Mesodermal cell (in vitro differentiated cells): ENCODE results near the gene STUB1.

ENCODE experiments used
- H3K27ac ChIP-seq: 2 replicates; pipeline ENCODE4 v1.7.0; 2013; ENCODE audit warnings: mild to moderate bottlenecking, low read depth, low read length, moderate library complexity; ENCODE audit not compliant: severe bottlenecking
- H3K36me3 ChIP-seq: 2 replicates; pipeline ENCODE4 v1.7.1; 2013; ENCODE audit warnings: mild to moderate bottlenecking, low read length, moderate library complexity; ENCODE audit not compliant: control insufficient read depth, insufficient read depth
- H3K4me1 ChIP-seq: one replicate; pipeline ENCODE4 v1.7.1; 2013; ENCODE audit warnings: mild to moderate bottlenecking, low read length; ENCODE audit not compliant: insufficient read depth, control insufficient read depth, poor library complexity, severe bottlenecking
- H3K4me3 ChIP-seq: 2 replicates; pipeline ENCODE4 v1.7.0; 2013; ENCODE audit warnings: low read length, control low read depth, mild to moderate bottlenecking; ENCODE audit not compliant: insufficient read depth, poor library complexity, severe bottlenecking; ENCODE audit errors: extremely low read depth
- H3K9me3 ChIP-seq: 2 replicates; pipeline ENCODE4 v1.7.1; 2013; ENCODE audit warnings: mild to moderate bottlenecking, low read length, moderate library complexity; ENCODE audit not compliant: control insufficient read depth
- WGBS, 2 experiments: methylation state at CpG; one replicate each; pipeline ENCODE4 v1.1.5; 2013; ENCODE audit warnings: missing lambda C conversion rate in 2 of 2; ENCODE audit not compliant: insufficient coverage in 2 of 2; 5-methylcytosine and 5-hydroxymethylcytosine counted together

The STUB1 gene

GRCh38 chr16:716768-717325, 36.6 kb downstream of the STUB1 start:
- H3K4me3 ChIP-seq, result no peak overlapping the region
- peaks cover 4% of the 10 kb centered on the region for H3K36me3 ChIP-seq
- no peaks in the 10 kb centered on the region for H3K9me3 ChIP-seq
- no peak overlapping the region for H3K27ac ChIP-seq
- peaks cover 16% of the 10 kb centered on the region for H3K4me1 ChIP-seq
- WGBS, 2 experiments, result 92% methylated on average over 17 to 29 of the region's 29 CpGs

GRCh38 chr16:717450-718245, 37.4 kb downstream of the STUB1 start:
- no peak overlapping the region for H3K4me3 ChIP-seq
- H3K36me3 ChIP-seq, result peaks cover 5% of the 10 kb centered on the region
- peaks cover 16% of the 10 kb centered on the region for H3K4me1 ChIP-seq
- H3K9me3 ChIP-seq, result no peaks in the 10 kb centered on the region
- H3K27ac ChIP-seq, result no peak overlapping the region
- WGBS, 2 experiments, result 78 to 83% methylated on average over 26 to 28 of the region's 32 CpGs

- Histone ChIP-seq H3K9me3 (no peaks in the 10 kb centered on the region), H3K36me3 (peaks cover 7% of the 10 kb centered on the region), H3K27ac (no peak overlapping the region), H3K4me3 (no peak overlapping the region), H3K4me1 (peaks cover 16% of the 10 kb centered on the region)
- WGBS, 2 experiments, result 86 to 92% methylated on average over 6 to 9 of the region's 9 CpGs
These were observed 38.2 kb downstream of the STUB1 start for GRCh38 chr16:718389-718788.

- Histone ChIP-seq H3K4me3 (no peak overlapping the region), H3K36me3 (peaks cover 7% of the 10 kb centered on the region), H3K27ac (no peak overlapping the region), H3K9me3 (no peaks in the 10 kb centered on the region), H3K4me1 (peaks cover 16% of the 10 kb centered on the region)
- 91% methylated on average over 3 to 5 of the region's 6 CpGs for WGBS, 2 experiments
These were observed 38.7 kb downstream of the STUB1 start for GRCh38 chr16:718922-719321.

GRCh38 chr16:719815-720446, 39.7 kb downstream of the STUB1 start:
- WGBS, 2 experiments, result 22 to 32% methylated on average over 6 to 12 of the region's 16 CpGs
- H3K4me3 ChIP-seq, result peak overlapping the region; percentile 67
- H3K36me3 ChIP-seq, result peaks cover 7% of the 10 kb centered on the region
- H3K27ac ChIP-seq, result peak overlapping the region; percentile 87
- peaks cover 16% of the 10 kb centered on the region for H3K4me1 ChIP-seq
- H3K9me3 ChIP-seq, result no peaks in the 10 kb centered on the region

- Histone ChIP-seq H3K4me1 (peaks cover 16% of the 10 kb centered on the region), H3K36me3 (peaks cover 7% of the 10 kb centered on the region)
- WGBS, 2 experiments, result 0% methylated on average over 34 to 37 of the region's 38 CpGs
These were observed 40.3 kb downstream of the STUB1 start for GRCh38 chr16:720447-720989.

GRCh38 chr16:720990-721764, 41.0 kb downstream of the STUB1 start, which contains the start of gene ANTKMT:
Gene ANTKMT, plus strand, starts transcription at chr16:721146. Its CDS starts 129 bp downstream, at chr16:721275.
- peak within 1 kb of the TSS; percentile 87 for H3K27ac ChIP-seq
- H3K36me3 ChIP-seq, result peaks cover 7% of the 10 kb centered on the region
- peak within 1 kb of the TSS; percentile 67 for H3K4me3 ChIP-seq
- no peaks in the 10 kb centered on the region for H3K9me3 ChIP-seq
- 11% methylated on average over 90 to 97 of the region's 106 CpGs for WGBS, 2 experiments
- H3K4me1 ChIP-seq, result peaks cover 14% of the 10 kb centered on the region

More at GRCh38 chr16:720447-720989, 40.3 kb downstream of the STUB1 start:
- Histone ChIP-seq H3K27ac (peak overlapping the region; percentile 87), H3K4me3 (peak overlapping the region; percentile 67), H3K9me3 (no peaks in the 10 kb centered on the region)

GRCh38 chr16:721765-722540, 41.7 kb downstream of the STUB1 start:
- Histone ChIP-seq H3K36me3 (peaks cover 7% of the 10 kb centered on the region), H3K9me3 (no peaks in the 10 kb centered on the region), H3K4me3 (peak overlapping the region; percentile 67), H3K27ac (no peak overlapping the region), H3K4me1 (peaks cover 9% of the 10 kb centered on the region)
- 93 to 94% methylated on average over 47 to 50 of the region's 51 CpGs for WGBS, 2 experiments

GRCh38 chr16:722835-723633, 42.8 kb downstream of the STUB1 start:
- Histone ChIP-seq H3K4me3 (no peak overlapping the region), H3K36me3 (peaks cover 3% of the 10 kb centered on the region), H3K27ac (no peak overlapping the region), H3K9me3 (no peaks in the 10 kb centered on the region), H3K4me1 (peaks cover 11% of the 10 kb centered on the region)
- WGBS, 2 experiments, result 93 to 94% methylated on average over 19 to 21 of the region's 24 CpGs
